ENCODE results near the gene VRK1.

VRK1 gene

GRCh38 chr14:96888158-96888557, 91.0 kb downstream of the VRK1 start:
- Histone ChIP-seq H3K9me3 (ENCODE audit: insufficient read depth, low read length) (no peaks in the 10 kb centered on the region), H4K20me1 (ENCODE audit: low read depth, low read length) (no peaks in the 10 kb centered on the region), H3F3A (ENCODE audit: insufficient read depth) (no peaks in the 10 kb centered on the region), H3K27me3 (ENCODE audit: low read length) (no peaks in the 10 kb centered on the region), H3K4me2 (ENCODE audit: low read depth, low read length, poor library complexity, severe bottlenecking) (no peak overlapping the region), H3K79me2 (ENCODE audit: insufficient read depth, low read length) (no peaks in the 10 kb centered on the region), H2AFZ (ENCODE audit: low read depth, low read length, severe bottlenecking) (no peak overlapping the region), H3K9ac (ENCODE audit: low read length) (no peak overlapping the region), H3K36me3 (ENCODE audit: low read length) (no peaks in the 10 kb centered on the region), H3K27ac (ENCODE audit: low read depth, low read length) (no peak overlapping the region), H3K9me2 (replicated peaks; ENCODE audit: insufficient read depth, low read length) (no peaks in the 10 kb centered on the region), H3K4me3 (ENCODE audit: insufficient read depth, low read length, poor library complexity, severe bottlenecking) (no peak overlapping the region)
- TF ChIP-seq EZH2phosphoT487 (conservative IDR thresholded peaks at IDR 0.05; ENCODE audit: low read length) = no peak
- TF ChIP-seq CTCF (IDR thresholded peaks at IDR 0.05; ENCODE audit: insufficient read depth, low read length, poor library complexity, severe bottlenecking) = no peak

GRCh38 chr14:96888593-96888992, 91.4 kb downstream of the VRK1 start:
- Histone ChIP-seq H4K20me1 (ENCODE audit: low read depth, low read length) (no peaks in the 10 kb centered on the region), H3K27me3 (ENCODE audit: low read length) (no peaks in the 10 kb centered on the region), H3K9me3 (ENCODE audit: insufficient read depth, low read length) (no peaks in the 10 kb centered on the region), H3K9me2 (replicated peaks; ENCODE audit: insufficient read depth, low read length) (no peaks in the 10 kb centered on the region), H2AFZ (ENCODE audit: low read depth, low read length, severe bottlenecking) (no peak overlapping the region), H3K36me3 (ENCODE audit: low read length) (no peaks in the 10 kb centered on the region), H3K4me3 (ENCODE audit: insufficient read depth, low read length, poor library complexity, severe bottlenecking) (no peak overlapping the region), H3K27ac (ENCODE audit: low read depth, low read length) (no peak overlapping the region), H3K9ac (ENCODE audit: low read length) (no peak overlapping the region), H3K4me2 (ENCODE audit: low read depth, low read length, poor library complexity, severe bottlenecking) (no peak overlapping the region), H3F3A (ENCODE audit: insufficient read depth) (no peaks in the 10 kb centered on the region), H3K79me2 (ENCODE audit: insufficient read depth, low read length) (no peaks in the 10 kb centered on the region)
- no peak for TF ChIP-seq EZH2phosphoT487 (conservative IDR thresholded peaks at IDR 0.05; ENCODE audit: low read length)
- no peak for TF ChIP-seq CTCF (IDR thresholded peaks at IDR 0.05; ENCODE audit: insufficient read depth, low read length, poor library complexity, severe bottlenecking)

GRCh38 chr14:96889091-96889490, 91.9 kb downstream of the VRK1 start:
- Histone ChIP-seq H3F3A (ENCODE audit: insufficient read depth) (no peaks in the 10 kb centered on the region), H3K9me3 (ENCODE audit: insufficient read depth, low read length) (no peaks in the 10 kb centered on the region)

More at GRCh38 chr14:96889091-96889490, 91.9 kb downstream of the VRK1 start:
- Histone ChIP-seq H3K79me2 (ENCODE audit: insufficient read depth, low read length) (no peaks in the 10 kb centered on the region), H3K27ac (ENCODE audit: low read depth, low read length) (no peak overlapping the region), H3K4me3 (ENCODE audit: insufficient read depth, low read length, poor library complexity, severe bottlenecking) (no peak overlapping the region), H3K27me3 (ENCODE audit: low read length) (no peaks in the 10 kb centered on the region), H3K9me2 (replicated peaks; ENCODE audit: insufficient read depth, low read length) (no peaks in the 10 kb centered on the region), H4K20me1 (ENCODE audit: low read depth, low read length) (no peaks in the 10 kb centered on the region), H2AFZ (ENCODE audit: low read depth, low read length, severe bottlenecking) (no peak overlapping the region), H3K36me3 (ENCODE audit: low read length) (no peaks in the 10 kb centered on the region), H3K4me2 (ENCODE audit: low read depth, low read length, poor library complexity, severe bottlenecking) (no peak overlapping the region), H3K9ac (ENCODE audit: low read length) (no peak overlapping the region)
- TF ChIP-seq CTCF (IDR thresholded peaks at IDR 0.05; ENCODE audit: insufficient read depth, low read length, poor library complexity, severe bottlenecking) (no peak), EZH2phosphoT487 (conservative IDR thresholded peaks at IDR 0.05; ENCODE audit: low read length) (no peak)
